Mesenchymal stem cell (in vitro differentiated cells and primary cell): ENCODE results near the gene CDCA7L.

Experiments
- DNase-seq: peaks from one replicate; pipeline ENCODE4 v3.0.0-alpha.2; 2013
- H2AFZ ChIP-seq: one replicate; pipeline ENCODE4 v1.6.1; 2013; ENCODE audit warnings: low read depth, mild to moderate bottlenecking, control low read depth, inconsistent platforms, low read length, moderate library complexity
- H2AK5ac ChIP-seq: 2 replicates; pipeline ENCODE4 v1.6.1; 2013; ENCODE audit warnings: low read length, moderate library complexity, mild to moderate bottlenecking, inconsistent platforms; ENCODE audit not compliant: severe bottlenecking
- H2BK120ac ChIP-seq: one replicate; pipeline ENCODE4 v1.6.1; 2013; ENCODE audit warnings: low read depth, mild to moderate bottlenecking, inconsistent platforms, low read length, moderate library complexity
- H2BK12ac ChIP-seq, 2 experiments: one replicate each; pipeline ENCODE4 v1.6.1; 2013; ENCODE audit warnings: inconsistent platforms in 2 of 2, low read length in 2 of 2, mild to moderate bottlenecking in 2 of 2, moderate library complexity in 2 of 2, control low read depth in 1 of 2
- H2BK15ac ChIP-seq: one replicate; pipeline ENCODE4 v1.6.1; 2013; ENCODE audit warnings: mild to moderate bottlenecking, low read depth, inconsistent platforms; ENCODE audit not compliant: poor library complexity, severe bottlenecking
- H2BK5ac ChIP-seq: 2 replicates; pipeline ENCODE4 v1.6.1; 2013; ENCODE audit warnings: low read depth, mild to moderate bottlenecking, low read length, control low read depth, inconsistent platforms; ENCODE audit not compliant: poor library complexity, severe bottlenecking
- H3K14ac ChIP-seq, 2 experiments: one replicate each; pipeline ENCODE4 v1.6.1; 2013; ENCODE audit warnings: inconsistent platforms in 2 of 2, low read length in 2 of 2, control low read depth in 1 of 2, mild to moderate bottlenecking in 1 of 2, moderate library complexity in 1 of 2
- H3K18ac ChIP-seq, 2 experiments: one replicate each; pipeline ENCODE4 v1.6.1; 2013; ENCODE audit warnings: inconsistent platforms in 2 of 2, low read length in 2 of 2, control low read depth in 1 of 2, low read depth in 1 of 2, mild to moderate bottlenecking in 1 of 2
- H3K23ac ChIP-seq, 2 experiments: one replicate each; pipeline ENCODE4 v1.6.1; 2013; ENCODE audit warnings: inconsistent platforms in 2 of 2, low read length in 2 of 2, mild to moderate bottlenecking in 2 of 2, moderate library complexity in 2 of 2, control low read depth in 1 of 2
- H3K27ac ChIP-seq: 2 replicates; pipeline ENCODE4 v1.5.1; 2013; ENCODE audit warnings: mild to moderate bottlenecking, moderate library complexity, low read length, control low read depth, inconsistent platforms; ENCODE audit not compliant: poor library complexity, severe bottlenecking
- H3K27me3 ChIP-seq, 2 experiments: 2 replicates each; pipeline versions ENCODE4 v1.6.1 to v1.7.0; 2013; ENCODE audit warnings: low read length in 2 of 2, mild to moderate bottlenecking in 2 of 2, moderate library complexity in 2 of 2, control low read depth in 1 of 2, inconsistent platforms in 1 of 2; ENCODE audit not compliant: control insufficient read depth in 1 of 2, insufficient read depth in 1 of 2
- H3K36me3 ChIP-seq, 2 experiments: 2 replicates each; pipeline versions ENCODE4 v1.6.1 to v1.7.0; 2013; ENCODE audit warnings: low read length in 2 of 2, control low read depth in 1 of 2, inconsistent platforms in 1 of 2, low read depth in 1 of 2, mild to moderate bottlenecking in 1 of 2; ENCODE audit not compliant: insufficient read depth in 2 of 2, control insufficient read depth in 1 of 2
- H3K4ac ChIP-seq, 2 experiments: one replicate each; pipeline ENCODE4 v1.6.1; 2013; ENCODE audit warnings: inconsistent platforms in 2 of 2, low read length in 2 of 2, mild to moderate bottlenecking in 2 of 2, moderate library complexity in 2 of 2, control low read depth in 1 of 2, low read depth in 1 of 2
- H3K4me1 ChIP-seq: 2 replicates; pipeline ENCODE4 v1.6.1; 2013; ENCODE audit warnings: low read depth, low read length, control low read depth; ENCODE audit not compliant: control insufficient read depth, insufficient read depth
- H3K4me2 ChIP-seq: 2 replicates; pipeline ENCODE4 v1.6.1; 2013; ENCODE audit warnings: low read length, mild to moderate bottlenecking, inconsistent platforms; ENCODE audit not compliant: poor library complexity, severe bottlenecking
- H3K4me3 ChIP-seq, 2 experiments: 2 replicates each; pipeline versions ENCODE4 v1.5.1 to v1.7.0; 2013; ENCODE audit warnings: low read length in 2 of 2, mild to moderate bottlenecking in 2 of 2, control low read depth in 1 of 2, low read depth in 1 of 2; ENCODE audit not compliant: insufficient read depth in 1 of 2
- H3K79me1 ChIP-seq: replicated peaks from 2 replicates; pipeline ENCODE4 v1.6.1; 2013; ENCODE audit warnings: mild to moderate bottlenecking, control low read depth, low read length, inconsistent platforms; ENCODE audit not compliant: poor library complexity, severe bottlenecking
- H3K9ac ChIP-seq: 2 replicates; pipeline ENCODE4 v1.7.0; 2013; ENCODE audit warnings: mild to moderate bottlenecking, low read length, moderate library complexity
- H3K9me3 ChIP-seq: 2 replicates; pipeline ENCODE4 v1.7.0; 2013; ENCODE audit warnings: mild to moderate bottlenecking, low read length; ENCODE audit not compliant: control insufficient read depth
- H4K8ac ChIP-seq: one replicate; pipeline ENCODE4 v1.6.1; 2013; ENCODE audit warnings: inconsistent platforms, mild to moderate bottlenecking, low read length, moderate library complexity
- H4K91ac ChIP-seq: one replicate; pipeline ENCODE4 v1.6.1; 2013; ENCODE audit warnings: mild to moderate bottlenecking, low read length, inconsistent platforms
- WGBS: methylation state at CpG from one replicate; pipeline ENCODE4 v1.1.7; 2013; ENCODE audit warnings: mixed read lengths; 5-methylcytosine and 5-hydroxymethylcytosine counted together

The CDCA7L gene

DNA sequence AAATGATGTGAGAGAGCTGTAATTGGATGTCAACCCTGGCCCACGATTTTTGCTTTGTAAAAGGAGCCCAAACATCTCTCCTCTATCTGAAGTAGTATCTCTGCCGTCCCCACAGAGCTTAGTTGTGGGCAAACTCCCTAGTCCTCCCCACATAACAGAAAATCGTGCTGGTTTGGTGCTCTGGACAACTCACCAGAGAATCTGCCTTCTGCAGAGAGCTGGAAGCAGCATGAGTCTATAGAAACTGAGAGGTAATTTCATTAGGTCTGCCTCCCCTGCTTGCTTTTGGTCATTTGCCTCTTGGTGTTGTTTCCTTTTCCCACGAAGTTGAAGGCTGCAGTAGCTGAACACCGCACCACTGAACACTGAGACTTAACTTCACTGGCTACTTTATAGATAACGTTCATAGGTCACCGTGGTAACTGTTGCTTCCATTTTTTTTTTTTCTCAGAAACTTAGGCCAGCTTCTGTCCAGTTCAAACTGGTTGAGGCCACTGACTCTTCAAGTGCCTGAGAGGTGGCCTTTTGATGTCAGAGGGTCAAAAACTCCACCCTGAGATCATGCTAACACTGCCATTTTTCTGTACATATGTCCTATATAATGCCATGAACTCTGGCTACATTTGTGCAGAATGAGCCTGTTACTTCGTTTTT is 3.3 kb upstream of the CDCA7L start:
- peak; percentile 26 for DNase-seq
- Histone ChIP-seq H2AFZ (peak overlapping the region; percentile 85), H4K8ac (no peak overlapping the region), H4K91ac (no peak overlapping the region), H3K4ac (no peak overlapping the region), H3K4me2 (no peak overlapping the region), H3K23ac (no peak overlapping the region), H3K4me1 (peaks cover 12% of the 10 kb centered on the region), H2BK120ac (no peak overlapping the region), H3K9ac (no peak overlapping the region), H3K14ac (no peak overlapping the region), H3K4me3 (no peak overlapping the region), H3K27ac (no peak overlapping the region), H3K18ac (peak overlapping the region in 1 of 2 experiments; percentile 60), H2BK5ac (no peak overlapping the region), H2BK15ac (no peak overlapping the region), H2BK12ac (peak overlapping the region; percentile 11 to 77), H3K36me3 (no peaks in the 10 kb centered on the region), H3K79me1 (peaks cover 2% of the 10 kb centered on the region), H2AK5ac (no peak overlapping the region), H3K27me3 (peaks cover 0 to 3% of the 10 kb centered on the region in 2 experiments), H3K9me3 (no peaks in the 10 kb centered on the region)
- WGBS: 31% methylated on average over 8 of the region's 8 CpGs

DNA sequence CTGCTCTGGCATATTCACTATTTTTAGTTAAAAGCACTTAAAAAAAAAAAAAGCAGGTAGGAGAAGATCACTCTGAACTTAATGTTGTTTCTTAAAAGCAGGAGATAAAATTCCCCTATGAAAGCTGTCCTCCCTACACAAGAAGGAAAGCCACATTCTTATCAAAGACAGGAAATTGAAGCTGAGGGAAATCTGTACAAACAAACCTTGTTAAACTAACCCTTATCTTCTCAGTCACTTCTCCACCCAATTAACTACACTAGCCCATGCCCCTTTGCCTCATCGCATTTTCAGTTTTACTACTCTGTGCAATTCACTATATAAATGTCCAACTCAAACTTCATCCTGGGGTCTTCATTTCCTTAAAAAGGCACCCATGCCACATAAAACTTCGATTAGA is 2.7 kb upstream of the CDCA7L start:
- Histone ChIP-seq H2BK5ac (no peak overlapping the region), H4K8ac (no peak overlapping the region), H3K23ac (no peak overlapping the region), H3K9ac (no peak overlapping the region), H2AK5ac (no peak overlapping the region), H2BK15ac (no peak overlapping the region), H3K18ac (no peak overlapping the region), H2AFZ (no peak overlapping the region), H3K4ac (no peak overlapping the region), H3K14ac (no peak overlapping the region), H3K4me2 (no peak overlapping the region), H3K79me1 (peaks cover 2% of the 10 kb centered on the region), H3K4me3 (no peak overlapping the region), H3K4me1 (peaks cover 13% of the 10 kb centered on the region), H4K91ac (no peak overlapping the region), H3K9me3 (no peaks in the 10 kb centered on the region), H2BK120ac (no peak overlapping the region), H3K27ac (no peak overlapping the region), H3K27me3 (peaks cover 0 to 3% of the 10 kb centered on the region in 2 experiments), H3K36me3 (no peaks in the 10 kb centered on the region), H2BK12ac (no peak overlapping the region)
- no peak for DNase-seq
- 28% methylated on average over 2 of the region's 2 CpGs for WGBS

DNA sequence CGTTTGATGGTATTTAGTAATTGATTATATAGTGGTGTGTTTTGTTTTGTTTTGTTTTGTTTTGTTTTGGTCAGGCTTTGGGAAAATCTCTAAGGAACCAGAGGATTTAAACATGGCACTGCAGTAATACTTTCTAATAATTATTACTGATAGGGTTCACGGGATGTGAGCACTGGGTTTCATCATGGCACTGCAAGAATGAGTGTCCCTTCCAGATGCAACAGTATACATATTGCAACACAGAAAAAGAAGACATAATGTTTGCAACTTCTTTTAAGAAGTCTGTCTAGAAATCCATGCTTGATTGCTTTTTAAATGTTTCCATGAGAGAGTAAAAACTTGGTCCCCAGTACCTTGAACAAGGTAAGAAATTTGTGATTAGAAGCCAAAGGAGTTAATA is 2.2 kb upstream of the CDCA7L start:
- H3K4me1 ChIP-seq: peaks cover 14% of the 10 kb centered on the region
- WGBS: 36% methylated on average over 1 of the region's 2 CpGs

DNA sequence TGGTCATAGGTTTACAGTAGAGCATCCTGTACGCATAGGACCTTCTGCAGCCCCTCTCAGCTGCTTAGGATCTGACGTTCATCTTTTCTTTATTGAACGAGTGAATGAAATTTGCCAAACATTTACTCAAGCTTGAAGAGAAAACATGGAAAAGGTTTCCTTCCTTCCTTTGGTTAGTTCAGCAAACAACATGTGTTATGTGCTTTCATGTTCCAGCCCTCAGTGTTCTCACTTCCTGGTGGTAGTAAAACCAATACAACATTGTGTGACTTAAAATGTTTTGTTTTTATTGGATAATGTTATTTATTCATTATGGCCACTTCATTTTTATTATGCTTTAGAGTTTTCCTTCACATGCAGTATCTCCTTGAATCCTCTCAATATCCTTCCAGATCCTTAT is 1.4 kb upstream of the CDCA7L start:
- Histone ChIP-seq H3K9me3 (no peaks in the 10 kb centered on the region), H2BK5ac (peak overlapping the region; percentile 14), H2BK15ac (no peak overlapping the region), H4K91ac (no peak overlapping the region), H3K79me1 (peaks cover 7% of the 10 kb centered on the region), H3K4ac (no peak overlapping the region), H3K27ac (no peak overlapping the region), H2BK120ac (no peak overlapping the region), H2AFZ (no peak overlapping the region), H3K23ac (no peak overlapping the region), H3K4me2 (no peak overlapping the region), H3K4me3 (no peak overlapping the region), H3K27me3 (peaks cover 0 to 3% of the 10 kb centered on the region in 2 experiments), H3K14ac (no peak overlapping the region), H3K36me3 (no peaks in the 10 kb centered on the region), H4K8ac (no peak overlapping the region), H3K9ac (no peak overlapping the region), H3K18ac (peak overlapping the region in 1 of 2 experiments; percentile 2), H2BK12ac (no peak overlapping the region), H3K4me1 (peaks cover 15% of the 10 kb centered on the region), H2AK5ac (no peak overlapping the region)
- no peak for DNase-seq
- 100% methylated on average over 3 of the region's 3 CpGs for whole genome bisulfite sequencing

More for the DNA sequence above, 2.2 kb upstream of the CDCA7L start:
- H3K36me3 ChIP-seq: no peaks in the 10 kb centered on the region
- H3K9ac ChIP-seq: no peak overlapping the region
- no peak overlapping the region for H2BK15ac ChIP-seq
- no peaks in the 10 kb centered on the region for H3K9me3 ChIP-seq
- H2BK120ac ChIP-seq: no peak overlapping the region
- H3K18ac ChIP-seq: no peak overlapping the region
- no peak overlapping the region for H2BK5ac ChIP-seq
- H3K4ac ChIP-seq: no peak overlapping the region
- peaks cover 4% of the 10 kb centered on the region for H3K79me1 ChIP-seq
- peaks cover 0 to 3% of the 10 kb centered on the region in 2 experiments for H3K27me3 ChIP-seq
- no peak overlapping the region for H3K14ac ChIP-seq
- no peak overlapping the region for H2BK12ac ChIP-seq
- peak; percentile 41 for DNase-seq
- no peak overlapping the region for H4K91ac ChIP-seq
- H4K8ac ChIP-seq: no peak overlapping the region
- H2AK5ac ChIP-seq: no peak overlapping the region
- no peak overlapping the region for H3K4me2 ChIP-seq
- H3K4me3 ChIP-seq: no peak overlapping the region
- no peak overlapping the region for H3K23ac ChIP-seq
- no peak overlapping the region for H2AFZ ChIP-seq
- no peak overlapping the region for H3K27ac ChIP-seq
